ENCODE results near the gene HYAL1.

Gene HYAL1

DNA sequence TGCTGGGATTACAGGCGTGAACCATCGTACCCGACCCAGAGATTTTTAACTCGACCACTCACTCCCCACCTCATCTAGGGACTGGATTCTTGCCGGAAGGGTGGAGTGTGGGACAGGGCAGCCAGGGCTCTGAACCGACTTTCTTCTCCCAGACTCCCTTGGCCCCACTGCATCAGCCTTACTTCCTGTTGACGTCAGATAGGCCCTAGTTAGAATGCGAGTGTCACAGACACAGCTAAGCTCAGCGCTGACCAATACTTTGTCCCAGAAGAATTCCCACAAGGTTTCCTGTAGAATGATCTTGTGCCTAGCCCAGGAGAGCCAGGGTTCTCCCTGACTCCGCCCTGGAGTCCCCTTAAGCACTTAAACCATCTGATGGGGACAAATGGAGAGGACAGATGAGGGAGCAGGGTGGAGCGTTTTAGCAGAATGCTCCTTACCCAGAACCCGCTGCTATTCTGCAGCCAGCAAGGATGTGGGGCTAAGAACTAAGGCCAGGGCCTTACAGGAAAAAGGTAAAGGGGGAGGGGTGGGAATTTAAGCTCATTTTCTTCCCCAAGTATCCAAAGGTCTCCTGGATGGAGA is 30.5 kb upstream of the HYAL1 start:
- no peak overlapping the region for H3K4me3 ChIP-seq (ENCODE audit: low read depth, low read length)
- no peak for TF ChIP-seq CTCF (IDR thresholded peaks at IDR 0.05; ENCODE audit: insufficient read depth, low read depth, low read length, missing control alignments)
- DNase-seq (ENCODE audit: low read depth) = no peak

- no peak overlapping the region for H3K4me3 ChIP-seq (ENCODE audit: low read depth, low read length)
- DNase-seq (ENCODE audit: low read depth) = no peak
- no peak for TF ChIP-seq CTCF (IDR thresholded peaks at IDR 0.05; ENCODE audit: insufficient read depth, low read depth, low read length, missing control alignments)
Measured at GRCh38 chr3:50331364-50331907, 28.1 kb upstream of the HYAL1 start.

- H3K4me3 ChIP-seq (ENCODE audit: low read depth, low read length) = no peak overlapping the region
- DNase-seq (ENCODE audit: low read depth) = no peak
- TF ChIP-seq CTCF (IDR thresholded peaks at IDR 0.05; ENCODE audit: insufficient read depth, low read depth, low read length, missing control alignments) = no peak
Measured at GRCh38 chr3:50330330-50330729, 27.0 kb upstream of the HYAL1 start.

DNA sequence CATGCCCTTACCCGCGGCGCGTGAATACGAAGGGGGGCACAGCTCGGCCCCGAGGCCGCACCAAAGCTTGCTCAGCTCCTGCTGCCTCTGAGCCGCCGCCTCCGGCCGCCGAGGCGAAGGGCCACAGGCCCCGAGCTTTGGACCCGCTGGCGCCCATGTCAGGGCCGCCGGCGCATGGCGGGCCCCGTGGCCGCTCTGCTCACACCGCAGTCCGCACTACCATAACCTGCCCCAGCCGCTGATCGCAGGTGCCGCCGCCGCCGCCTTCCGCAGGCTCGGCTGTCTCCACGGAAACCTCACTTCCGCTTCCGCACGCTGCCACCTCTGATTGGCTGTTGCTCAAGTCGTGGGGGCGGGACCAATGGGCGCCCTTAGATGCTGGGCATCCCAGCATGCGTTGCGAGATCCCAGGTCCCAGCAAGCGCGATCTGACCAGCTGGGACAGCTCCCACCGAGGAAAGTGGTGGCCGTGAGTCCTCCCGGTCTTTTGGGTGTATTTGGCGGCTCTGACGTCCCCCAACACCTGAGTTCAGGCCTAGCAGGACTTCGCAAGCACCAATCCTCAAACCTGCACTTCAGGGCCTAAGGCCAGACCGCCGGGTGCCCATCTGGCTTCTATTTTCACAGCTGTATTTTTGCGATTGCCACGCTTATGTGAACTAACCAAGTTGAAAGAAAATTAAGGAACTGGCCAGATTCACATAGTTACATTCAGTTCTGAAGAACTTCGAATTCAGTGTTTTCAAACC is 24.7 kb upstream of the HYAL1 start, which contains the start of gene TUSC2:
TSS of gene TUSC2 (minus strand) at position 281 of the 749 bp plus-strand sequence. CDS start at position 157, 124 bp downstream.
- H3K4me3 ChIP-seq (ENCODE audit: low read depth, low read length) = peak within 1 kb of the TSS; percentile 92
- TF ChIP-seq CTCF (IDR thresholded peaks at IDR 0.05; ENCODE audit: insufficient read depth, low read depth, low read length, missing control alignments) = no peak
- DNase-seq (ENCODE audit: low read depth) = peak; percentile 98

DNA sequence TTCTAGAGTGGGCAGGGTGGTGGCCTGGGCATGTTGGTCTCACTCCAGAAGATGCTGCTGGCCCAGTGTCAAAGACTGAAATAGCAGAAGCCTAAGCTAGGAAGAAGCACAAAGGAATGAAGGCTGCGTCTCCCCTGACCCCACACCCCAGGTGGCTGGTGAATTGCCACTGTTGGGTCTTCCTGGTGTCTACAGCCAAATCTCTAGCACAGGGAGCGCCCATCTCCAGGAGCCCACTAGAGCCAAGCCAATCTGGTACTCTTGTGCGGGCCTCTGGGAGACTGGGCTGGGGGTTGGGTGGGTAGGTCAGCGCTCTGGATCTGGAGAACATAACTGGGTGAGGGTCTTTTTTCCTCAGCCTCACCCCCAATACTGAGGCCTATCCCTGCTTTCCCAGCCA is 23.8 kb upstream of the HYAL1 start:
- H3K4me3 ChIP-seq (ENCODE audit: low read depth, low read length) = peak overlapping the region; percentile 92
- TF ChIP-seq CTCF (IDR thresholded peaks at IDR 0.05; ENCODE audit: insufficient read depth, low read depth, low read length, missing control alignments) = no peak
- DNase-seq (ENCODE audit: low read depth) = no peak

GRCh38 chr3:50326182-50326541 is 22.8 kb upstream of the HYAL1 start:
- no peak for DNase-seq (ENCODE audit: low read depth)
- no peak for TF ChIP-seq CTCF (IDR thresholded peaks at IDR 0.05; ENCODE audit: insufficient read depth, low read depth, low read length, missing control alignments)
- no peak overlapping the region for H3K4me3 ChIP-seq (ENCODE audit: low read depth, low read length)
